Measurements from ENCODE around the gene CADM4.

Gene CADM4

DNA sequence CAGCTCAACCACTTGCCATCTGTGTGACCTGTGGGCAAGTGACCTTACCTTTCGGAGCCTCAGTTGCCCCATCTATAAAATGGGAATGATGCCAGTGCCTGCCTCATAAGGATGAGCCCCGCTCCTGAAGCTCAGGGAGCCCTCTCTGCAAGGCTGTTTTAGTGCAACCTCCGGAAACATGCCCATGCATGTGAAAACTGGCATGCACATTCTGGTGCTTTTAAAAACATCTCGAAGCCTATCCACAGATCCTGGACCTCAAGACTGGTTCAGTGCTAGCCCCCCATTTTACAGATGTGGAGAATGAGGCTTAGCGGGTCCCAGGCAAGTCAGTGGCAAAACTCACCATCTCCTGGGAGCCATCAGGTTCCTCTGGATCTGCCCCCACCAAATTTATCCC lies 5.6 kb downstream of the CADM4 start:
- H3K9ac ChIP-seq (ENCODE audit: low read depth, low read length), result no peak overlapping the region
- TF ChIP-seq EZH2 (IDR thresholded peaks at IDR 0.05; ENCODE audit: borderline replicate concordance, low read depth, low read length, severe bottlenecking) (no peak), CTCF (IDR thresholded peaks at IDR 0.05; ENCODE audit: borderline replicate concordance, extremely low read depth, low read length, poor library complexity, severe bottlenecking) (no peak)
- H3K27ac ChIP-seq (ENCODE audit: low read length), result no peak overlapping the region
- DNase-seq (no peak), ATAC-seq (ENCODE audit: insufficient read depth, low read depth) (no peak)
- H3K4me2 ChIP-seq (ENCODE audit: insufficient read depth, low read length), result no peak overlapping the region
- H4K20me1 ChIP-seq (ENCODE audit: insufficient read depth, low read length), result peaks cover 5% of the 10 kb centered on the region; the same call in 1 of the 2 replicates
- H2AFZ ChIP-seq (ENCODE audit: low read depth, low read length), result no peak overlapping the region
- H3K9me3 ChIP-seq (ENCODE audit: insufficient read depth, low read length, severe bottlenecking), result no peaks in the 10 kb centered on the region
- H3K79me2 ChIP-seq (ENCODE audit: insufficient read depth, low read length), result no peaks in the 10 kb centered on the region
- peaks cover 10% of the 10 kb centered on the region for H3K4me1 ChIP-seq (ENCODE audit: insufficient read depth, low read length)
- no peaks in the 10 kb centered on the region for H3K36me3 ChIP-seq (ENCODE audit: insufficient read depth, low read length)
- H3K27me3 ChIP-seq (ENCODE audit: insufficient read depth, low read length, poor library complexity), result peaks cover 14% of the 10 kb centered on the region
- H3K4me3 ChIP-seq (ENCODE audit: low read depth in 1 of 2, low read length in 2 of 2), result no peak overlapping the region

DNA sequence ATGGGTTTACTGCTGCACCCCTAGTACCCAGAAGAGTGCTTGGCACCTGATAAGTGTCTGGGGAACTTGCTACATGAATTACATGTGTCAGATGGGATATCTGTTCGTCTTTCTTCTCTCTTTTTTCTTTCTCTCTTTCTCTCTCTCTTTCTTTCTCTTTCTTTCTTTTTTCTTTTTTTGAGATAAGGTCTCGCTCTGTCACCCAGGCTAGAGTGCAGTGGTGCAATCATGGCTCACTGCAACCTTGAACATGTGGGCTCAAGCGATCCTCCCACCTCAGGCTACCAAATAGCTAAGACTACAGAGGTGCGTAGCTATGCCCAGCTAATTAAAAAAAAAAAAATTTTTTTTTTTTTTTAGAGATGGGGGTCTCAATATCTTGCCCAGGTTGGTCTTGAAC lies 6.1 kb downstream of the CADM4 start:
- H2AFZ ChIP-seq (ENCODE audit: low read depth, low read length), result no peak overlapping the region
- DNase-seq (no peak), ATAC-seq (ENCODE audit: insufficient read depth, low read depth) (no peak)
- no peak overlapping the region for H3K9ac ChIP-seq (ENCODE audit: low read depth, low read length)
- no peaks in the 10 kb centered on the region for H3K36me3 ChIP-seq (ENCODE audit: insufficient read depth, low read length)
- TF ChIP-seq EZH2 (IDR thresholded peaks at IDR 0.05; ENCODE audit: borderline replicate concordance, low read depth, low read length, severe bottlenecking) (no peak), CTCF (IDR thresholded peaks at IDR 0.05; ENCODE audit: borderline replicate concordance, extremely low read depth, low read length, poor library complexity, severe bottlenecking) (no peak)
- peaks cover 4% of the 10 kb centered on the region; the same call in 1 of the 2 replicates for H3K4me1 ChIP-seq (ENCODE audit: insufficient read depth, low read length)
- no peak overlapping the region for H3K4me2 ChIP-seq (ENCODE audit: insufficient read depth, low read length)
- no peaks in the 10 kb centered on the region for H3K79me2 ChIP-seq (ENCODE audit: insufficient read depth, low read length)
- H4K20me1 ChIP-seq (ENCODE audit: insufficient read depth, low read length), result peaks cover 2% of the 10 kb centered on the region; the same call in 1 of the 2 replicates
- H3K4me3 ChIP-seq (ENCODE audit: low read depth in 1 of 2, low read length in 2 of 2), result no peak overlapping the region
- H3K27ac ChIP-seq (ENCODE audit: low read length), result no peak overlapping the region
- H3K9me3 ChIP-seq (ENCODE audit: insufficient read depth, low read length, severe bottlenecking), result no peaks in the 10 kb centered on the region
- H3K27me3 ChIP-seq (ENCODE audit: insufficient read depth, low read length, poor library complexity), result peaks cover 9% of the 10 kb centered on the region

DNA sequence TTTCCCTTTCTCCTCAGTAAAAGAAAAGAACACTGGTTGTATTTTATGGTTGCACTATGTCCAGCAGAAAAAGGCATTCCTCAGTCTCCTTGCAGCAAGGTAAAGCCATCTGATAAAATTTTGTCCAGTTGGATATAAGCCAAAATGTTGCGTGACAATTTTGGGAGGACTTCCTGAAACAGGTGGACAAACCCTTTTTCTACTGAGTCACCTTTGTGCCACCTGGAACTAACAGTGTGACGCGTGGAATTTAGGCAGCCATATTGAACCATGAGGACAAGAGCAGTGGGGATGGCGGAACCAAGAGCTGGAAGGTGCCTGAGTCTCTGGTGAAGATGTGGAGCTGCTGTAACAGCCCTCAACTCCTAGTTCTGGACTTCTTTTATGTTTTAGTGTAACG lies 8.2 kb downstream of the CADM4 start:
- no peak overlapping the region for H2AFZ ChIP-seq (ENCODE audit: low read depth, low read length)
- no peak for TF ChIP-seq EZH2 (IDR thresholded peaks at IDR 0.05; ENCODE audit: borderline replicate concordance, low read depth, low read length, severe bottlenecking)
- TF ChIP-seq CTCF (IDR thresholded peaks at IDR 0.05; ENCODE audit: borderline replicate concordance, extremely low read depth, low read length, poor library complexity, severe bottlenecking), result no peak

More for the DNA sequence above, 8.2 kb downstream of the CADM4 start:
- no peak overlapping the region for H3K9ac ChIP-seq (ENCODE audit: low read depth, low read length)
- DNase-seq, result no peak
- no peaks in the 10 kb centered on the region for H3K79me2 ChIP-seq (ENCODE audit: insufficient read depth, low read length)
- no peak overlapping the region for H3K4me2 ChIP-seq (ENCODE audit: insufficient read depth, low read length)
- no peaks in the 10 kb centered on the region for H3K36me3 ChIP-seq (ENCODE audit: insufficient read depth, low read length)
- no peak for ATAC-seq (ENCODE audit: insufficient read depth, low read depth)
- no peaks in the 10 kb centered on the region for H3K27me3 ChIP-seq (ENCODE audit: insufficient read depth, low read length, poor library complexity)
- no peak overlapping the region for H3K27ac ChIP-seq (ENCODE audit: low read length)
- no peaks in the 10 kb centered on the region for H3K9me3 ChIP-seq (ENCODE audit: insufficient read depth, low read length, severe bottlenecking)
- H3K4me1 ChIP-seq (ENCODE audit: insufficient read depth, low read length), result no peaks in the 10 kb centered on the region
- H4K20me1 ChIP-seq (ENCODE audit: insufficient read depth, low read length), result no peaks in the 10 kb centered on the region
- no peak overlapping the region for H3K4me3 ChIP-seq (ENCODE audit: low read depth in 1 of 2, low read length in 2 of 2)
